NOMO-1 (cell line): ENCODE measurements around the gene BEX2.

Source experiments
- DNase-seq, 2 experiments: peaks; one replicate each; lab custom pipeline; 2025; ENCODE audit not compliant: unreplicated experiment in 2 of 2; lab: John Stamatoyannopoulos, UW

Gene BEX2

GRCh38 chrX:103274284-103274683, 36.5 kb downstream of the BEX2 start:
- no peak for DNase-seq
